AG08396 (cell line): ENCODE results near the gene ROBO1.
"Not testable (repeated sequence)": the region's sequence is repeated elsewhere in the genome, so short reads cannot be mapped to it uniquely, and the experiment has no call there.

Experiments
- DNase-seq: peaks from one replicate; pipeline ENCODE4 v3.0.0; 2012; ENCODE audit warnings: low spot score, mixed read lengths

The ROBO1 gene

DNA sequence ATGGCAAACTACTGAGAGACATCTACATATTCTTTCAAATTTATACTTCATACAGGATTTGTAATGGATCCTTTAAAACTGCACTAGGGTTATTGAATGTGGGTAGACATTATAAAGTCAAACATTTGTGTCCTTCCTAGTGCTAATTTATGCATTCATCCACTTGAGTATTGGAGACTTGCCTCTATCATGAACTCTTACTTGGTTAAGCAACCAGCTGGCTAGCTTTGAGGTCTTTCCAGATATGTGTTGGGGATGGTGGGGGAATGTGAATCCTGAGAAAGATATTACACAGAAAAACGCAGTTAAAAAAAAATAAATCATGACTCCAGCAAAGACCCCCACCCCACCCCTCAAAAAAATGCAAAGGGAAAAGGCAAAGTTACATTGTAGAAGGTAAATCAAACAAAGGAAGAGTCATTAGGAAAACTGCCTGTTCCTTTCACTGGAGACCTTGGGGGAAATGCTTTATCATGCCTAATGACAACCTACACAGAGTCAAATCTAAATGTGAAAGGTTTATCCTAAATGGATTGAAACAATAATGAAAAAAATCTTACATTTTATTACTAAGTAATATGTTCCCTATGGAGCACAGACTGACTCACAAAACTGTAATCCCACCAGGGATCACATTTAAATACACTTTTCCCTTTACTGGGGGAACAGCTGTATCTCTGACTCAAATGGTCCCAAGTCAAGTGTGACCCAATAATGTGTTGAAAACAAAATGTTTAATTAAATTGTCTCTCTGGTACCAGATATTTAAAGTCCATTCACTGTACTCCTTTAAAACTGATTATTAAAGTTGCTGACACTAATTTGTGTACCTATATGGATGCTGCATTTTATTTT is 522.3 kb downstream of the ROBO1 start:
- no peak for DNase-seq

DNA sequence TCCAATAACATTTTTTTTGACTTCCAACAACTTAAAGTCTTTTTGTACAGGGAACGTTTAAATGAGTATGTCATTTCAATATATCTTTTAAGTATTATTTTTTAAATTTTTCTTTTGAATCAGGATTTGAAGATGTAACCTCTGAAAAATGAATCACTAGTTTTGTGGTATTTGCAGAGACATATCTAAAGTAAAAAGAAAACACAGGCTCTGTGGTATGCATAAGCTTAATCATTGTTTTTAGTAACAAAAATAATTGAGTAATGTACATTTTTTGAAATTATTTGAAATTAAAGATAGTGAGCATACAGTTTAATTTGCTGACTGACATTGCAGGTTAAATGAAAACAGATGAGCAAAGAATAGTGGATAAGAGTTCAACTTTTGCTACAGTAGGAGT is 531.3 kb downstream of the ROBO1 start:
- no peak for DNase-seq

DNA sequence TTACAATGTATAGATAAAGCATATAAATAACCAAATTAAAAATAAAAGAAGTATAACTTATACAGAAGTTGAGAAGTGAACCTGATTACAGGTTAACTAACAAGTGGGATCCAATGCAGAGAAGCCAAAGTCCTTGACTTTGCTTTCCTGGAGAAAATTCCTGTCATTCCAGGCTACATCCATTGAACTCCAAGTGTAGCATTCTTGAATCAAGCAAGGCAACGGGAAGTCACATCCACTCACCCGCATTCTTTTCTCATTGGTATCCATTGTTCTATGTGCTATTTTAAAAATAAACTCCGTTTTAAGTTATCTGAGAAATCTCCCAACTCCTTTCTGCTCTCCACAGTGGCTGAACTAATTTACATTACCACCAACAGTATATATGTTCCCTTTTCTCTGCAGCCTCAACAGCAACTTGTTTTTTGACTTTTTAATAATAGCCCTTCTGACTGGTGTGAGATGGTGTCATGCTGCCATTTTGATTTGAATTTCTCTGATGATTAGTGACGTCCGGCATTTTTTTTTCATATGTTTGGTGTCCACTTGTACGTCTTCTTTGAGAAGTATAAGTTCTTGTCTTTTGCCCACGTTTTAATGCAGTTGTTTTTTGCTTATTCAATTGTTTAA is 534.3 kb downstream of the ROBO1 start:
- no peak for DNase-seq

DNA sequence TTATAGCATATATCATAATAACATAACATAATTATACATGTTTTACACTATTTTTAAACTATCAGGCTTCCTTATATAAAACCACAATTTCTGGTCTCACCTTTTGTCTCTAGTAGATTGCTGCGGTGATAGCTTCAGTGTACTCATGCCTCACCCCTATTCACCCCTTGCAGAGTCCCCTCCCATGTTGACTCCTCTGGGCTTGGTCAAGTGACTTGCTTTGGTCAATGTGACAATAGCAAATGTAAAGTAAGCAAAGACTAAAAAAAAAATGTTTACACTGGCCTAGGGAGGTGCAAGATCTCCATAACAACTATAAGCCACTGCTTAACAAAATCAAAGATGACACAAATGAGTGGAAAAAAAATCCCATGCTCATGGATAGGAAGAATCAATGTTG is 537.5 kb downstream of the ROBO1 start:
- no peak for DNase-seq

DNA sequence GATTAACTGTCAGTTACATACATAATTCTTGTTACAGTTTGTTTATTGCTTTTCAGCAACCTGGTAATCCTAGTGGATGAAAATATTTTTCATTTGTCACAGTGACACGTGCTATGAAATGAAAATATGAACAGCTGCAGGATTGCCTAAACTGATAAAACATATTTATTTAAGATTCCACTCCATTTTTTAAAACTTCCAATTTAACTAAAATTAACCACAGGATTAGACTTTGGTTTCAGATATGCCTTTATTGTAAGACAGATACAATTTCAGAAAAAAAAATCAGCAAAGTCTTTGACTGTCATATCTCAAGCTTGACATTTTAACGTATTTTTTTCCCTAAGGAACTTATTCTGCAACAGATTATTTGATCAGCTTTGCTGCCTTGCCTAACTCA is 550.7 kb downstream of the ROBO1 start:
- DNase-seq, result no peak

DNA sequence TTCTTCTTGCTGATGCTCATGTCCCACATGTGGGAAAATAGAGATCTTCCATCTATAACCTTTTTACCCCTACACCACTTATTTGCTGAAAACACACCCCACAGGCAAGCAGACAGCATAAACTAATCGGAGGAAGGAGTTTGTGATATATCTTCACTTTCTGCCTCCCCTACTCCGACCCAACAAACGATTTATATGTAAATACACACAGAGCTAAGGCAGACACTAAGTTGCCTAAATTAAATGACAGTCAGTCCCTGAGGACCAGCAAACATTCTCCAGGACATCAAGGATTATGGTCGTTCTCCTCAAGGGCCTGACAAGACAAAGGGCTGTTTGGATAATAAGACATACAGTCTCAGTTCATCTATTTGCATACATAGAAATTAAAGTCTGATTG is 552.5 kb downstream of the ROBO1 start:
- DNase-seq, result no peak

DNA sequence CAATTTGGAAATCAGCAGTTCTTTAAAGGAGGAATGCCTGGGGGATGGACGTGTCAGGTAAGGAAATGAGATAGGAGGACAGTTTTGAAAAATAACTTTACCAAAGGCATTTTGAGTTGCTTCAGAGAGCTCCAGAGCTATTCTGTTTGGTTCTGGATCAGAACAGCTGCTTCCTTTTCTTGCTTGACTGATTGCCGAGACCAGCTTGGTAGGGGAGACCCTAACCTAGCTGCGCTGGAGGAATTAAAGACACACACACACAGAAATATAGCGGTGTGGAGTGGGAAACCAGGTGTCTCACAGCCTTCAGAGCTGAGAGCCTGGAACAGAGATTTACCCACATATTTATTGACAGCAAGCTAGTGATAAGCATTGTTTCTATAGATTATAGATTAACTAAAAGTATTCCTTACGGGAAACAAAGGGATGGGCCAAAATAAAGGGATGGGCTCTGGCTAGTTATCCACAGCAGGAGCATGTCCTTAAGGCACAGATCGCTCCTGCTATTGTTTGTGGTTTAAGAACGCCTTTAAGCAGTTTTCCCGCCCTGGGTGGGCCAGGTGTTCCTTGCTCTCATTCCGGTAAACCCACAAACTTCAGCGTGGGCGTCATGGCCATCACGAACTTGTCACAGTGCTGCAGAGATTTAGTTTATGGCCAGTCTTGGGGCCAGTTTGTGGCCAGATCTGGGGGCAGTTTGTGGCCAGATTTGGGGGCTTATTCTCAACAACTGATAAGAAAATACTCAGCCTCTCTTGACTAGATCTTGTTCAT is 556.0 kb downstream of the ROBO1 start:
- DNase-seq, result no peak

DNA sequence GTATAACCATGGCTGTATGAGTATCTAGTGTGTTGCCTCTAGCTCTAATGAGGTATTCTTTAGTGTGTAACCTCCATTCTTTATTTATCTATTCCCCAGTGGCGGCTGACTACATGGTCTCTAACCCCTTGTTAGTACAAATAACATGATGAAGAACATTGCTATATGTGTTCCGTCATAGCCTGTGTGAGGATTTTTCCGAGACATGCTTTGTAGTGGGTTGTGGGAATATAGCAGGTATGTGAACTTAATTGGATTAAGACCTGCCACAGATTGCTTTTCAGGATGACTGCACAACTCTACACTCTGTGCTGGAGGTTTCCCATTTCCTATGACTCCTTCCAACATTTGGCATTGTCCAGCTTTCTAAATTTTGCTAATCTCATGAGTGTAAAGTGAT is 563.4 kb downstream of the ROBO1 start:
- no peak for DNase-seq

DNA sequence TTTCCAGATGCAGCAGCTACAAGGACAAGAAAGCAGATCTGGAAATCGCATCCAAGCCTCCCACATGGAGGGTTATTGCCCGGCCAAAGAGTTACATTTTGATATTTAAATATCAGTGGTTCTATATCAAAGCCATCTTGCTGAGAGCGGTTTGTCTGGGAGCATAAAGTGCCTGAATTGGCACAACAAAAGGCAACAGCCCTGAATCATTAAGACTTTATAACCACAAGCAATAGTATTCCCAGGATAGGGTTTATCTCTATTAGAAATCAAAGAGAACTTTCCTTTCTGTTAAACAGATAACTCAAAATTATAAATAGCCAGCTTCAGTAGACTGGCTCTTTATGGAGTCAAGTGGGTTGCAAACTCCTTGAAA is 564.7 kb downstream of the ROBO1 start:
- DNase-seq, result no peak

DNA sequence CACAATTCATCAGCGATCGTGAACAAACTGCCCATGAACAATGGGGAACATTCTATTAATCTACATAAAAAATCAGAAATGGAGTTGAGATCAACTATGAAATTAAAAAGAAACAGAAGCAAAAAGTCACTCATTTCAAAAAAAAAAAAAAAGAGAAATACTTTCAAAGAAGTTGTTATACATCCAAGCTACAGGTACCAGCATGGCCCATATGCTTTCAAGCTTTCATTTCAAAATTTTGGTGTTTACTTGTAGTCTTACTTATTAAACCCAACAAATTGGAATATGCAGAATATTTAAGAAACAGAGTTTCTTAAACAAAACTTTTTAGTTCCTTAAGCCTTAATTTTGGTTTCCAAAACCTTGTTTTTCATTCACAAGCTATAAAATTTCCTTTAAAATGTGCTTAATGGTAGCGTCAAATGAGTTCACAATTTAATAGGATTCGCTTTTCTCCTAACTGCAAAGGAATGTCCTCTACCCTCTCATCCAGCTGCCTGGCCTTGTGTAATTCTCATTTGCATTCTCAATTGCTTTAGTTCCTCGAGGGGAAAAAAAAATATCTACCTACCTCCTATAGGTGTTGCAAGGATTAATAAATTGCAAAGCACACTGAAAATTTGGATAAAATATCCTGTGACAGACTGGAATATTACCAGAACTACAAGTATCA is 565.2 kb downstream of the ROBO1 start:
- DNase-seq, result no peak

DNA sequence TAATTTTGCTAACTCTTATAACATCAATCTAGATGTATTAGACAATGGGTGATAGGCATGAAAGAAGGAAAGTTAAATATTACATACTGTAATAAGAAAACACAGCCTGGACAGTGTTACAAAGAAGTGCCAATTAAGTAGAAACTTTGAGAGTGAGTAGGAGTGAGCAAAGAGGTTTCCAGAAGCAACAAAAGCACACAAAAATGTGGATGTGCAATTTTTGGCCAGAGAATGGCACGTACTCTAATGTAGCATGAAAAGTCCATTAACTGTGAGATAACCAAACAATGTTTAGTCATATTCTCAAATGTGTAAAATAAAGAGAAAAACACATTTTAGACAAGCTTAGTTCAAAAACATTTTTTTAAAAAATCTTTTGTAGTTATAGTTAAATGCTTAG is 567.3 kb downstream of the ROBO1 start:
- no peak for DNase-seq

DNA sequence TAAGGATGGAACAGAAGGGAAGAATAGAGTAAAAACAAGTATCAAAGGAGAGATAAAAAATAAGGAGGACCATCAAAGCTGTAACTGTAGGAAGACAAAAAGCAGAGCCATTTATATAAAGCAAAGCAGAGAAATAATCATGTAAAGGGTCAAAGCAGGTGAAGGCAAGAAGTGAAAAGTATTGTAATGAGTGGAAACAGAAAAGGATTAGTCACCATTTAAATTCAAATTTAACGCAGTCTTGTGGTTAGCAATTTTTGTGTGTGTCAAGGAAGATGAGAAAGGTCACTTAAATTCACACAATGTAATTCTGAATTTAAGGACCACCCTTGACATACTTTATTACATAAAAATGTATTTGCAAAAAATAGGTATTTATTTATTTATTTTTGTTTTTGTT is 567.8 kb downstream of the ROBO1 start:
- DNase-seq, result no peak

DNA sequence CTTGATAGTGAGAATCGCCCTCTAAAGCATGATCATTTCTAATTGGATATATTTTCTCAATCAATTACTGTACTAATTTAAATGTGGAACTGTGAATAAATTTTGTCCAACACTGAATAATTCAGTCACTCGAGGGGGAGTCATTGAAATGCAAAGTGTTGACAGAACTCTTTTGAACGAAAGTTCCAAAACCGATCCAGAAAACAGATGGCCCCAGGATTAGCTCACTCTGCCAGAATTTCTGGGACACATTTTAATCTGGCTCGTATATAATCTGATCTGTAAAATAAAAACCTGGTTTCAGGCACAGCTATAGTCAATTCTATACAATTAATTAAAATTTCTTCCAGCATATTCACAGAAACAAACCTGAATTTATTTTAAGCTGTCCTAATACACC is 580.4 kb downstream of the ROBO1 start:
- no peak for DNase-seq

DNA sequence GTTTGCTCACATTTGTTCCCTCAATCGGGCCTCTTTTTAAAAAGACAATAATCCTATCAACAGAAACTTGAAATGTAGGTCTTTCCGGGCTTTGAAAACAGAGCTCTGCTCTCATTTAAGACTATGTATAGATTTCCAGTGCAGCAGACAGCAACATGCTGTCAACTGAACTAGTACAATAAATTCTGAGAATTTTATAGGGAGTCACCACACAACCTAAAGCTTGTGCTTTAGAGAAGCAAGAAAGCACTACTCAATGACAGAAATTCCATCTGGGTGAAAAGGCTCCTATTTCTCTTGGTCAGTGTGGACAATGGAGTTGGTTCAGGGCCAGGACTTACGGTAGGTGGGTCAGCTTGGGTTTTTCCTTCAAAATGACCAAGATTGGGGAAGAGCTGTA is 583.5 kb downstream of the ROBO1 start:
- DNase-seq, result no peak

DNA sequence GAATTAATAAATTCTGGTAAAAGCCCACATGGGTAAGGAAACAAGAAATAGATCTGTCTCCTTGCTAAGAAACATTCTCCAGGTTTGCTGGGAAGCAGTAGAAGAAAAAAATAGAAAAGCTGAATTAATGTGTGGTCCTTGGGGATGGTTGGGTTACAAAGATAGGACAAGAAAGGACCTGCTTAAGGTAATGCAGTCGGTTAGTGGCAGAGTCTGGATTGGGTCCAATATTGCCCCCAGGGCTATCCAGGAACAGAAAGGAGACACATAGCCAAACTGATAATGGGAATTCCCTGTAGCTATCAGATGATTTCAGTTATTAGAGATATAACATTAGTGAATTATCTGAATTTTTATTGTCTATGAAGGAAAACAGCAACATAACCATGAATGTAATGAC is 584.3 kb downstream of the ROBO1 start:
- DNase-seq, result no peak

DNA sequence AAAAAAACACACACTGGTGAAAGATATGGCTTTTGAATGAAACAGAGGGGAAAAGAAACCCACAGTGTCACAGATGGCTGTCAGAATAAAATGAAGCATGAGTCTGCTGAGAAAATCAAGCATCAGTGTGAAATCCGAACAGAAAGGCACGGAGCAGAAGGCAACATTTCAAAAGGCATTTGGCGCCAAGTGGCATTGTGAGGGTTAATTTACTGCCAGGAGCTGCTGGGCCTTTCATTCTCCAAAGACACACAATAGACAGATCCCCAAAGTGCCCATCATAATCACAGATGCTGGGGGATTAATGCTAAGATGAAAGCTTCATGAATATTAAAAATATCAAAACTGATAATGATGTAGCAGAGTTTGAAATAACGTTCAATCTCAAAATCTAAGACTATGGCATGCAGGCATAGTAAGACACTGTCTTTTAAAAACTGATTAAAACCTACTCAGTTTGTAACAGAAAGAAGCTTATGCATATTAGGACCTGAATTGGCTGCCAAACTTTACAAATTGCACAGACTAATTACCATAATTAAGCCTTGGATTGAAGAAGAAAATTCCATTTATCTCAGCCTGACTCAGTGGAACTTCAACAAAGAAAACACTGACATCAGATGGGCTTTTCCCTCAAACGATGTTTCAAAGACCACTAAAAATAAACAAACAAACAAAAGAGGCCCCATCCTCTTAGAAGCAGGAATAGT is 589.2 kb downstream of the ROBO1 start:
- DNase-seq, result no peak

DNA sequence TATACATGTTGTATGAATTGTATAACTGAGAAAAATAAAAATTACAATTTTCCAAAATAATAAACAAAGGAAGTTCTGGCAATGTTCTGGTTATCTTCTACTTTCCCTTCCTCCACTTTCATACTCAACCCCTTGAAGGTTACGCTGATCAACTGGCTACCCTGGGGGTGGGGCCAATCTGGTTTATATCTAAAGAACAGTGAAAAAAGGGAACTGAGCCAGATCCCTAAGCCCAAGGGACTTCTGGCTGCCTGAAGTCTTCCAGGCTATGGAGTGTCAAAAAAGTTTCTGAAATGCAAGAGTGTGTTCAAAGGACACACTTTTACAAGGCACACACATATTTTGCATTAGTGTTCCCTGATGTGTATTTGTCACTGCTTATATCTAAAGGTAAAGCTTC is 591.9 kb downstream of the ROBO1 start:
- no peak for DNase-seq

DNA sequence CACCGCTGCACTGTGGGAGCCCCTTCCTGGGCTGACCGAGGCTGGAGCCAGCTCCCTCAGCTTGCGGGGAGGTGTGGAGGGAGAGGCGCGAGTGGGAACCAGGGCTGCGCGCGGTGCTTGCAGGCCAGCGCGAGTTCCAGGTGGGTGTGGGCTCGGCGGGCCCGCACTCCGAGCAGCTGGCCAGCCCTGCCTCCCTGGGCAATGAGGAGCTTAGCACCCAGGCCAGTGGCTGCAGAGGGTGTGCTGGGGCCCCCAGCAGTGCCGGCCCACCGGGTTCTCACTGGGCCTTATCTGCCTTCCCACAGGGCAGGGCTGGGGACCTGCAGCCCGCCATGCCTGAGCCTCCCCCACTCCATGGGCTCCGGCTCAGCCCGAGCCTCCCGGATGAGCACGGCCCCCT is 594.5 kb downstream of the ROBO1 start:
- not testable (repeated sequence) for DNase-seq

DNA sequence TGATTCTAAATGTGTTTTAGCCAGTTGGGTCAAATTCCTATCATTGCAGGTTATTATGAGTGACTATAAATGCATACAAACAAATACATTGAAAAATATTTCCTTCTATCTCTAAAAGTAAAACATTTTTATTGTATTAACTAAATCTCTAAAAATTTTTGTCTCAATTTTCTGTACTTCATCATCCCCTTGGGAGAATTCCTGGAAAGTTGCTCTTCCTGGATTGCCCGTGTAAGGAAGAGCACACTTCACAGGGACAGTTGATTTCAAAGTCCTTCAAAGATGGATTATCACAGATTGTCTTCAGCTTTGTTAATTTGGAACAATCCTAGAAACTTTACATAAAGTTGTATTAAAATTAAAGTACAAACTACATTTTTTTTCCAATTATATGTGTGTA is 595.6 kb downstream of the ROBO1 start:
- peak; percentile 39 for DNase-seq

DNA sequence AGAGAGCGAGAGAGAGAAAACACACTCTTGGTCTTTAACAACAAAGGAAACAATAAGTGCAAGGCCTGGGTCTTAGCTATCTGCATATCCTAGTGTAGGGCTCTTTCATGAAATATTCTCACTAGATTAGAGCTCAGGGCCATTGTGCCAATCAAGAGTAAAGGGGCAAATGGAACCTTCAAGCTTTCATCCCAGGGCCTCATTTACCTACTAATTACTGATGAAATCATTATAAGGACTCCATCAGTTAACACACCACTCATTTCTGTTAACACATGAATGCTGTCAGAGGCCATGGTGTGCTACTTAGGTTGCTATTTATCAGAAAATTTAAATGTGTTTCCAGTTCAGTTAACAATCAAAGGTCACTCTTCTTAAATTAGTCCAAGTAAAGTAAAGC is 597.8 kb downstream of the ROBO1 start:
- DNase-seq, result no peak

DNA sequence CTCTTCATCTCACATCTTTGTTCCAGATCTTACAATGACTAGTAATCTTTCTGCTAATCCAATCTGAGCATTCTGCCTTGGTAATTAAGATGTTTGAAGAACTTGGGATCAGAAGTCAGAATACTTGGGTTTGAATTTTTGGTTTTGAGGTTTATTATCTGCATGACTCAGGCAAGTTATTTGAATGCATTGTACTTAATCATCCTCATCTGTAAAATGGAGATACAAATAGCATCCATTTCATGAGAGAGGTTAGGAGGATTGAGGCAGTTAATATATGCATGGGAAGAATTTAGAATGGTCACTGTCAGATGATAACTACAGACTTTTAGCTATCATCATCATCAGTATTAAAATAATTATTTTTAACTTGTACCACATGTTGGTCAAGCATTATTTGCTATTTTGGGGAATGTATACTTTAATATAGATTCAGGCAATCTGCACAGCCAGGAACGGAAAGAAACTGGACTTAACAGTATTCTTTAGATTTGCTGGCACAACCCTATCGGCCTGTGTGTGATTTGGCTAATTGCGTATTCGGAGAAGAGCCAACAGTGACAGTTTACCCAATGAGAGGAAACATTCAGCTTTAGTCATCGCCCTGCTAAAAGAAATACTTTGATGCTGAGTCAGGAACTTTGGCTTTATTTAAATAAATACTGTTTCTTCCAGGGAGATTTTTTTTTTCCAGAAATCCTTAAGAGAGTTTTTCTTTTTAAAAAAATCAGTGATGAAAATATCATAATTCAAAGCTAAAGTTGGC is 600.0 kb downstream of the ROBO1 start:
- peak; percentile 64 for DNase-seq
